GM12878 (cell line): ENCODE data around the gene PDCD7. TPM values are rescaled to one million over a fixed set of nuclear protein-coding genes. Genes with fewer than 3 reads are reported as not detected.

Source experiments
- ATAC-seq: fragments of 200-7000 bp; cut with Tn5 transposase; 3 replicates; pipeline ENCODE4 v1.9.1; 2020; ENCODE audit warnings: mild to moderate bottlenecking, moderate library complexity
- BruUV-seq: library from RNA; stranded (reverse); fragments of 400-500 nt; replicated peaks from 2 replicates; lab custom pipeline; 2021; lab: Mats Ljungman, UMichigan
- CTCF ChIA-PET: fragments of 300-600 bp; sonication (Branson Sonifier 250); formaldehyde crosslinking; extraction: SDS; loops from one replicate; lab custom pipeline; 2021; ENCODE audit warnings: inconsistent platforms; lab: Yijun Ruan, JAX
- POLR2A ChIA-PET: fragments of 350-600 bp; formaldehyde crosslinking; extraction: SDS; loops from one replicate; lab custom pipeline; 2021; ENCODE audit warnings: inconsistent platforms; lab: Charles Lee
- RAD21 ChIA-PET: fragments of 300-600 bp; sonication (Branson Sonifier 250); formaldehyde crosslinking; loops from one replicate; lab custom pipeline; 2023; ENCODE audit warnings: antibody characterized with exemption; ENCODE audit not compliant: unreplicated experiment; lab: Charles Lee
- SMC1A ChIA-PET: fragments of 300-600 bp; sonication (Branson Sonifier 250); formaldehyde crosslinking; loops from one replicate; lab custom pipeline; 2023; ENCODE audit not compliant: unreplicated experiment, uncharacterized antibody; lab: Charles Lee
- DNase-seq: peaks from one replicate; pipeline ENCODE4 v3.0.0-alpha.2; 2011; ENCODE audit warnings: low read depth, low spot score
- FAIRE-seq: peaks from 3 replicates; lab custom pipeline; 2011; peaks lifted over from hg19 to GRCh38; lab: Jason Lieb, UNC
- H2AFZ ChIP-seq: 2 replicates; pipeline ENCODE4 v1.6.0; 2011; ENCODE audit warnings: low read depth, low read length, control low read depth; ENCODE audit not compliant: control insufficient read depth
- H3K27ac ChIP-seq: 2 replicates; pipeline ENCODE4 v1.5.1; 2011; ENCODE audit warnings: control low read depth; ENCODE audit not compliant: control insufficient read depth, insufficient read depth
- H3K27me3 ChIP-seq, 2 experiments: replicated peaks in 1 of 2; 2 replicates each; pipeline versions ENCODE4 v1.6.0 to v1.6.1; 2011; ENCODE audit warnings: low read length in 1 of 2; ENCODE audit not compliant: control insufficient read depth in 2 of 2, insufficient read depth in 2 of 2
- H3K36me3 ChIP-seq, 2 experiments: 2 replicates each; pipeline ENCODE4 v1.5.1; 2011; ENCODE audit warnings: low read length in 1 of 2; ENCODE audit not compliant: control insufficient read depth in 2 of 2, insufficient read depth in 2 of 2
- H3K4me1 ChIP-seq: 2 replicates; pipeline ENCODE4 v1.6.1; 2011; ENCODE audit warnings: mild to moderate bottlenecking, low read length, moderate library complexity, mixed read lengths; ENCODE audit not compliant: control insufficient read depth, insufficient read depth
- H3K4me2 ChIP-seq: 2 replicates; pipeline ENCODE4 v1.6.0; 2011; ENCODE audit warnings: control low read depth; ENCODE audit not compliant: control insufficient read depth, insufficient read depth
- H3K4me3 ChIP-seq: fragments of 200-600 bp; sonication (generic); 2 replicates; pipeline ENCODE4 v1.5.1; 2016
- H3K79me2 ChIP-seq: 2 replicates; pipeline ENCODE4 v1.6.0; 2011; ENCODE audit warnings: low read length; ENCODE audit not compliant: control insufficient read depth, insufficient read depth
- H3K9ac ChIP-seq: 2 replicates; pipeline ENCODE4 v1.8.0; 2011; ENCODE audit warnings: low read length, control low read depth, mixed read lengths; ENCODE audit not compliant: control insufficient read depth, insufficient read depth
- H3K9me3 ChIP-seq: replicated peaks from 3 replicates; pipeline ENCODE4 v1.5.1; 2011; ENCODE audit warnings: mild to moderate bottlenecking, low read length; ENCODE audit not compliant: control insufficient read depth, insufficient read depth
- H4K20me1 ChIP-seq: 2 replicates; pipeline ENCODE4 v1.6.0; 2011; ENCODE audit not compliant: control insufficient read depth, insufficient read depth
- CREB1 ChIP-seq: IDR thresholded peaks from 2 replicates; pipeline ENCODE4 v1.6.1; 2012; ENCODE audit warnings: low read depth, mild to moderate bottlenecking, inconsistent platforms
- CTCF ChIP-seq, 3 experiments: IDR thresholded peaks in 2 of 3; conservative IDR thresholded peaks in 1 of 3; 2 replicates each; pipeline ENCODE4 v1.5.1; 2011; ENCODE audit warnings: low read depth in 3 of 3, low read length in 3 of 3, mild to moderate bottlenecking in 3 of 3, control low read depth in 2 of 3, moderate library complexity in 2 of 3, inconsistent platforms in 1 of 3, mixed read lengths in 1 of 3; ENCODE audit not compliant: control insufficient read depth in 2 of 3, insufficient read depth in 1 of 3; ENCODE audit errors: extremely low read depth in 1 of 3
- CUX1 ChIP-seq: IDR thresholded peaks from 2 replicates; pipeline ENCODE4 v1.6.1; 2012; ENCODE audit warnings: improper control_type of control experiment, low read depth, low read length; ENCODE audit not compliant: insufficient replicate concordance
- E2F4 ChIP-seq: IDR thresholded peaks from 2 replicates; pipeline ENCODE4 v1.6.1; 2012; ENCODE audit warnings: low read depth, low read length, improper control_type of control experiment
- HDAC6 ChIP-seq: fragments of 200-600 bp; sonication (generic); IDR thresholded peaks from one replicate; pipeline ENCODE4 v1.8.0; 2017; ENCODE audit warnings: antibody characterized with exemption; ENCODE audit not compliant: unreplicated experiment
- HSF1 ChIP-seq: fragments of 150-350 bp; IDR thresholded peaks from 2 replicates; pipeline ENCODE4 v1.6.1; 2014; ENCODE audit warnings: mild to moderate bottlenecking, low read depth, low read length
- MTA2 ChIP-seq: fragments of 450-650 bp; IDR thresholded peaks from 2 replicates; pipeline ENCODE4 v1.6.1; 2016; ENCODE audit warnings: low read depth, mild to moderate bottlenecking, moderate library complexity
- NBN ChIP-seq: fragments of 450-650 bp; IDR thresholded peaks from 2 replicates; pipeline ENCODE4 v1.6.1; 2016
- SMARCA5 ChIP-seq: fragments of 450-650 bp; IDR thresholded peaks from 2 replicates; pipeline ENCODE4 v1.6.1; 2017; ENCODE audit warnings: mild to moderate bottlenecking
- SMC3 ChIP-seq: IDR thresholded peaks from 2 replicates; pipeline ENCODE4 v1.6.1; 2011; ENCODE audit warnings: low read length, improper control_type of control experiment, borderline replicate concordance
- WGBS: methylation state at CpG from one replicate; pipeline ENCODE4 v1.1.6; 2016; ENCODE audit warnings: low lambda C conversion rate; ENCODE audit not compliant: insufficient replicate concordance, insufficient coverage; ENCODE audit errors: missing lambda C conversion rate; 5-methylcytosine and 5-hydroxymethylcytosine counted together
- in situ Hi-C: fragments of 300-500 bp; cut with MboI; formaldehyde crosslinking; loops from 9 replicates; pipeline ENCODE4 v1.14.3; 2018; ENCODE audit warnings: mixed read lengths
- intact Hi-C: fragments of 100-400 bp; cut with micrococcal nuclease; formaldehyde crosslinking; loops from one replicate; pipeline ENCODE4 v1.14.2; 2022; ENCODE audit not compliant: unreplicated experiment
- polyA plus RNA-seq, 11 experiments: library from polyadenylated mRNA; depleted of rRNA in 4 of 11; unstranded in 6 of 11; stranded (reverse) in 5 of 11; fragments of >200 nt; fragmentation: Nextera tagmentation in 4 of 11; fragmentation: Illumina TruSeq in 1 of 11; extraction: Ambion mirVana in 4 of 11; extraction: Trizol in 1 of 11; gene quantifications; 1 replicate in 1 of 11; 2 replicates in 10 of 11; pipeline versions ENCODE4 v1.2.1 to v1.2.3, GENCODE V29; 2011 to 2016; ENCODE audit warnings: inconsistent platforms in 2 of 11, missing spikeins in 2 of 11, low read depth in 1 of 11
- total RNA-seq, 4 experiments: library from RNA; depleted of rRNA in 3 of 4; stranded (reverse); fragments of >200 nt in 3 of 4; fragmentation: Illumina TruSeq in 1 of 4; extraction: Trizol in 1 of 4; gene quantifications; 2 replicates each; pipeline versions ENCODE4 v1.2.1 to v1.2.3, GENCODE V29; 2013 to 2021

PDCD7 gene
- total and polyA plus RNA-seq, 10 of the 15 experiments (the other 5 are each of a cell fraction or from before 2014, with no cell fraction given): 4.2 to 24.2 (median 13.4) TPM

GRCh38 chr15:65089206-65089824 is 44.3 kb downstream of the PDCD7 start:
- RAD21 ChIA-PET: interaction anchor here (0.6 kb wide), 1 partner anchor 37 kb away, joined by 3 read pairs; no protein-coding TSS in a partner anchor
- Histone ChIP-seq H3K4me2 (no peak overlapping the region), H3K79me2 (no peaks in the 10 kb centered on the region), H3K4me1 (no peaks in the 10 kb centered on the region), H3K4me3 (no peak overlapping the region), H3K36me3 (no peaks in the 10 kb centered on the region), H3K27ac (no peak overlapping the region), H3K9ac (no peak overlapping the region), H3K9me3 (no peaks in the 10 kb centered on the region), H4K20me1 (no peaks in the 10 kb centered on the region), H3K27me3 (no peaks in the 10 kb centered on the region), H2AFZ (no peak overlapping the region)
- FAIRE-seq: no peak
- no peak for ATAC-seq
- SMC1A ChIA-PET: no interaction called here
- POLR2A ChIA-PET: no interaction called here
- in situ Hi-C loops (no loop called here), intact Hi-C loops (loop anchor here (10.0 kb wide), 1 partner anchor 355 kb away; no protein-coding TSS in a partner anchor)
- no peak for DNase-seq
- no TSS peak for BruUV-seq
- 93% methylated on average over 5 of the region's 5 CpGs for WGBS
- CTCF ChIA-PET: interaction anchor here (0.6 kb wide), 1 partner anchor 254 kb away, joined by 3 read pairs; no protein-coding TSS in a partner anchor
- TF ChIP-seq HDAC6 (no peak), CREB1 (no peak), CTCF (IDR thresholded peaks at IDR 0.05 in 2 of 3, conservative IDR thresholded peaks at IDR 0.05 in 1 of 3; ENCODE audit: control insufficient read depth in 2 of 3, extremely low read depth in 1 of 3, insufficient read depth in 1 of 3, low read depth in 3 of 3, low read length in 3 of 3) (no peak), NBN (no peak), SMC3 (no peak), SMARCA5 (no peak), CUX1 (no peak), MTA2 (no peak), HSF1 (no peak), E2F4 (no peak)
